Measurements from ENCODE around the gene CLEC4C.
"Not testable (repeated sequence)": the region's sequence is repeated elsewhere in the genome, so short reads cannot be mapped to it uniquely, and the experiment has no call there.

CLEC4C gene

GRCh38 chr12:7747246-7747645 is at the start of gene CLEC4C:
Gene CLEC4C, minus strand, starts transcription at chr12:7747375. Its CDS starts 27 bp downstream, at chr12:7747348.
- DNase-seq, result no peak

- DNase-seq, result no peak
These were observed 46.0 kb upstream of the CLEC4C start for GRCh38 chr12:7793211-7793610.

GRCh38 chr12:7788884-7789528 is 41.8 kb upstream of the CLEC4C start, which contains the start of gene NANOG:
Gene NANOG, plus strand, starts transcription at chr12:7789402. Its CDS starts 213 bp downstream, at chr12:7789615.
- not testable (repeated sequence) for DNase-seq

GRCh38 chr12:7788294-7788660 is 41.1 kb upstream of the CLEC4C start:
- no peak for DNase-seq

GRCh38 chr12:7787574-7788293 is 40.6 kb upstream of the CLEC4C start:
- no peak for DNase-seq

GRCh38 chr12:7784701-7785100 is 37.5 kb upstream of the CLEC4C start:
- DNase-seq, result no peak

- not testable (repeated sequence) for DNase-seq
These were observed 36.3 kb upstream of the CLEC4C start for GRCh38 chr12:7783433-7783832.

GRCh38 chr12:7782055-7782454 is 34.9 kb upstream of the CLEC4C start:
- no peak for DNase-seq

- DNase-seq, result no peak
These were observed 34.1 kb upstream of the CLEC4C start for GRCh38 chr12:7781274-7781673.

GRCh38 chr12:7769999-7770398 is 22.8 kb upstream of the CLEC4C start:
- DNase-seq, result no peak

GRCh38 chr12:7758766-7759140 is 11.6 kb upstream of the CLEC4C start:
- no peak for DNase-seq

- no peak for DNase-seq
These were observed 9.8 kb upstream of the CLEC4C start for GRCh38 chr12:7756993-7757392.

- DNase-seq, result peak; percentile 39
These were observed 8.5 kb upstream of the CLEC4C start for GRCh38 chr12:7755668-7756067.

GRCh38 chr12:7751941-7752922 is 5.1 kb upstream of the CLEC4C start:
- not testable (repeated sequence) for DNase-seq

- no peak for DNase-seq
These were observed 4.2 kb upstream of the CLEC4C start for GRCh38 chr12:7751394-7751793.

- no peak for DNase-seq
These were observed 3.2 kb upstream of the CLEC4C start for GRCh38 chr12:7750350-7750749.

- no peak for DNase-seq
These were observed 2.3 kb upstream of the CLEC4C start for GRCh38 chr12:7749442-7749841.

- DNase-seq, result no peak
These were observed 1.7 kb upstream of the CLEC4C start for GRCh38 chr12:7748852-7749251.

- no peak for DNase-seq
These were observed 14.2 kb downstream of the CLEC4C start for GRCh38 chr12:7732993-7733392.

- DNase-seq, result no peak
These were observed 15.7 kb downstream of the CLEC4C start for GRCh38 chr12:7731486-7731885.

GRCh38 chr12:7730984-7731383 is 16.2 kb downstream of the CLEC4C start:
- not testable (repeated sequence) for DNase-seq

- DNase-seq, result no peak
These were observed 17.4 kb downstream of the CLEC4C start for GRCh38 chr12:7729746-7730145.

- no peak for DNase-seq
These were observed 23.2 kb downstream of the CLEC4C start for GRCh38 chr12:7723926-7724325.
